CD4-positive, alpha-beta T cell treated with Interleukin-15 for 1 hour (primary cell): Measurements from ENCODE around the gene SNX1.
A peak's percentile ranks its signal among the peaks of the same experiment; 100 is the strongest.

Experiments
- DNase-seq: peaks from one replicate; pipeline ENCODE4 v3.0.0-alpha.2; 2020

Gene SNX1

GRCh38 chr15:64166102-64166890 lies 70.5 kb downstream of the SNX1 start:
- no peak for DNase-seq

DNA sequence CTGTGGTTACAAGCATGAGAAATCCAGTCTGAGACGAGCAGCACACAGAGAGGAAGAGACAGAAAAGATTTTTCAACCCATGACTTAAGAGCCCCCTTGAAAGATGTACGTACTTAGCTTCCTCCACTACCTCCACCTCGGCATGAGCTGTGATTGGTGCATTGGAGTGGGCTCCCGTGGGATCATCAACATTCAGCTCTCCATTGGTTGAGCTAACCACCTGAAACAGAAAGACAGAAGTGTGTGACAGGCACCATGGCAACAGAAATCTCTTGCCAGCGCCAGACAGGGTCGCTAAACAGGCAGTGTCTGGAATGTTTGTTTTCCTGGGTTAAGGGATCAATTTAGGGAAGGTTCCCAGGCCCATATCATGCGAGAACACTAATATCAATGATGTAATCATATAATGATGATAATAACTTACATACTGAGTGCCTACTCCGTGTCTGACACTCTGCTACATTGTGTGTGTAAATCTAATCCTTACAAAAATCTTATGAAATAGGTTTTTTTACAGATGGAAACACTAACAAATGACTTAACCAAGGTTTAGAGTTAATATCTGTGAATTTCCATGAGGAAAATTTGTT lies 84.5 kb downstream of the SNX1 start:
- peak; percentile 78 for DNase-seq

- no peak for DNase-seq
Measured at GRCh38 chr15:64182859-64183370, 87.1 kb downstream of the SNX1 start.

GRCh38 chr15:64185146-64185911 lies 89.5 kb downstream of the SNX1 start:
- no peak for DNase-seq

- DNase-seq, result no peak
Measured at GRCh38 chr15:64187396-64188191, 91.8 kb downstream of the SNX1 start.
